HepG2 (cell line): Measurements from ENCODE around the gene PIF1. TPM values are rescaled to one million over a fixed set of nuclear protein-coding genes. Genes with fewer than 3 reads are reported as not detected.

Experiments used
- HNRNPK ChIP-seq: fragments of 200-400 bp; formaldehyde crosslinking; IDR thresholded peaks from 2 replicates; pipeline ENCODE4 v1.6.1; 2018; ENCODE audit warnings: low read length, low read depth, moderate library complexity, mild to moderate bottlenecking; ENCODE audit not compliant: poor library complexity, severe bottlenecking
- PCBP1 ChIP-seq: fragments of 200-400 bp; formaldehyde crosslinking; IDR thresholded peaks from 2 replicates; pipeline ENCODE4 v1.6.1; 2017; ENCODE audit warnings: mild to moderate bottlenecking, low read depth, low read length, borderline replicate concordance
- PHF20 ChIP-seq: sonication (generic); formaldehyde crosslinking; IDR thresholded peaks from 2 replicates; pipeline ENCODE4 v1.5.0; 2020; ENCODE audit warnings: mild to moderate bottlenecking, missing genetic modification reagents
- PHF21A ChIP-seq: sonication (generic); formaldehyde crosslinking; IDR thresholded peaks from 2 replicates; pipeline ENCODE4 v1.5.0; 2020; ENCODE audit warnings: mild to moderate bottlenecking, missing genetic modification reagents
- POLR2AphosphoS5 ChIP-seq: IDR thresholded peaks from 2 replicates; pipeline ENCODE4 v1.6.1; 2012; ENCODE audit warnings: low read depth, low read length
- RAD21 ChIP-seq: fragments of 450-650 bp; formaldehyde crosslinking; IDR thresholded peaks from 2 replicates; pipeline ENCODE4 v1.5.0; 2020; ENCODE audit warnings: mild to moderate bottlenecking
- SMAD1 ChIP-seq: sonication (generic); formaldehyde crosslinking; IDR thresholded peaks from 2 replicates; pipeline ENCODE4 v1.4.0; 2020; ENCODE audit warnings: missing genetic modification reagents, low read depth, mild to moderate bottlenecking, borderline replicate concordance
- TEAD2 ChIP-seq: sonication (generic); formaldehyde crosslinking; IDR thresholded peaks from 2 replicates; pipeline ENCODE4 v1.9.0; 2021; ENCODE audit warnings: missing genetic modification reagents
- XRCC5 ChIP-seq: fragments of 200-400 bp; formaldehyde crosslinking; optimal IDR thresholded peaks from 2 replicates; pipeline ENCODE3; 2017; ENCODE audit warnings: mild to moderate bottlenecking, low read length
- ZBTB3 ChIP-seq: sonication (generic); formaldehyde crosslinking; IDR thresholded peaks from 2 replicates; pipeline ENCODE4 v1.4.0; 2020; ENCODE audit warnings: low read depth, mild to moderate bottlenecking, moderate library complexity, missing genetic modification reagents, borderline replicate concordance
- ZNF10 ChIP-seq: sonication (generic); formaldehyde crosslinking; IDR thresholded peaks from 2 replicates; pipeline ENCODE4 v1.4.0; 2020; ENCODE audit warnings: mild to moderate bottlenecking, low read depth, missing genetic modification reagents, borderline replicate concordance
- ZNF274 ChIP-seq: sonication (generic); formaldehyde crosslinking; IDR thresholded peaks from 2 replicates; pipeline ENCODE4 v1.5.1; 2020; ENCODE audit warnings: mild to moderate bottlenecking, missing genetic modification reagents
- ZNF484 ChIP-seq: sonication (generic); formaldehyde crosslinking; IDR thresholded peaks from 2 replicates; pipeline ENCODE4 v1.5.1; 2020; ENCODE audit warnings: mild to moderate bottlenecking, low read depth, missing genetic modification reagents, borderline replicate concordance
- ZNF570 ChIP-seq: sonication (generic); formaldehyde crosslinking; IDR thresholded peaks from 2 replicates; pipeline ENCODE4 v1.4.0; 2020; ENCODE audit warnings: mild to moderate bottlenecking, missing genetic modification reagents, borderline replicate concordance
- ZNF576 ChIP-seq: sonication (generic); formaldehyde crosslinking; IDR thresholded peaks from 2 replicates; pipeline ENCODE4 v1.4.0; 2020; ENCODE audit warnings: mild to moderate bottlenecking, missing genetic modification reagents
- ZNF768 ChIP-seq: sonication (generic); formaldehyde crosslinking; IDR thresholded peaks from 2 replicates; pipeline ENCODE4 v1.4.0; 2020; ENCODE audit warnings: missing genetic modification reagents
- polyA plus RNA-seq, 8 experiments: library from polyadenylated mRNA; depleted of rRNA in 3 of 8; stranded (reverse) in 7 of 8; unstranded in 1 of 8; fragments of >200 nt; fragmentation: Illumina TruSeq in 4 of 8; extraction: Trizol in 4 of 8; gene quantifications; 2 replicates each; pipeline versions ENCODE4 v1.2.1 to v1.2.3, GENCODE V29; 2011 to 2016; ENCODE audit warnings: low read depth in 4 of 8, missing spikeins in 1 of 8, mixed read lengths in 1 of 8; ENCODE audit not compliant: insufficient read depth in 1 of 8
- total RNA-seq, 5 experiments: library from RNA; depleted of rRNA; stranded (reverse); fragments of >200 nt; fragmentation: Illumina TruSeq; extraction: Trizol; gene quantifications; 2 replicates each; pipeline ENCODE4 v1.2.3, GENCODE V29; 2016; ENCODE audit warnings: low read depth in 1 of 5
- TF ChIP-seq, protein P1 (sequence below): IDR thresholded peaks from 2 replicates; pipeline ENCODE4 v1.6.1; 2016
- TF ChIP-seq, protein P2 (sequence below): sonication (generic); formaldehyde crosslinking; IDR thresholded peaks from 2 replicates; pipeline ENCODE4 v1.5.0; 2020; ENCODE audit warnings: mild to moderate bottlenecking, missing genetic modification reagents, borderline replicate concordance
- TF ChIP-seq, protein P3 (sequence below): sonication (generic); formaldehyde crosslinking; IDR thresholded peaks from 2 replicates; pipeline ENCODE4 v1.9.0; 2021; ENCODE audit warnings: missing genetic modification reagents, borderline replicate concordance
- TF ChIP-seq, protein P4 (sequence below): sonication (generic); formaldehyde crosslinking; IDR thresholded peaks from 2 replicates; pipeline ENCODE4 v1.5.1; 2020; ENCODE audit warnings: missing genetic modification reagents, mild to moderate bottlenecking, borderline replicate concordance

PIF1 gene
- total and polyA plus RNA-seq, 2 of the 13 experiments (the other 11 are each of a cell fraction or from before 2014, with no cell fraction given) = 18.5 to 19.7 TPM

- TF ChIP-seq, protein P1, sequence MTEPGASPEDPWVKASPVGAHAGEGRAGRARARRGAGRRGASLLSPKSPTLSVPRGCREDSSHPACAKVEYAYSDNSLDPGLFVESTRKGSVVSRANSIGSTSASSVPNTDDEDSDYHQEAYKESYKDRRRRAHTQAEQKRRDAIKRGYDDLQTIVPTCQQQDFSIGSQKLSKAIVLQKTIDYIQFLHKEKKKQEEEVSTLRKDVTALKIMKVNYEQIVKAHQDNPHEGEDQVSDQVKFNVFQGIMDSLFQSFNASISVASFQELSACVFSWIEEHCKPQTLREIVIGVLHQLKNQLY (CRISPR knock-in tag) = no peak
- TF ChIP-seq TEAD2 (CRISPR knock-in tag) (no peak), ZNF484 (CRISPR knock-in tag) (no peak), ZBTB3 (no peak), POLR2AphosphoS5 (peak; percentile 60), ZNF570 (no peak), HNRNPK (peak; percentile 78), SMAD1 (CRISPR knock-in tag) (no peak), ZNF576 (CRISPR knock-in tag) (no peak), RAD21 (CRISPR knock-in tag) (peak; percentile 42; the same call in 1 of the 2 replicates), ZNF274 (CRISPR knock-in tag) (no peak), ZNF10 (CRISPR knock-in tag) (no peak), ZNF768 (peak; percentile 33; the same call in 1 of the 2 replicates), PHF20 (CRISPR knock-in tag) (no peak), PHF21A (CRISPR knock-in tag) (no peak), XRCC5 (no peak), PCBP1 (no peak)
- TF ChIP-seq, protein P2, sequence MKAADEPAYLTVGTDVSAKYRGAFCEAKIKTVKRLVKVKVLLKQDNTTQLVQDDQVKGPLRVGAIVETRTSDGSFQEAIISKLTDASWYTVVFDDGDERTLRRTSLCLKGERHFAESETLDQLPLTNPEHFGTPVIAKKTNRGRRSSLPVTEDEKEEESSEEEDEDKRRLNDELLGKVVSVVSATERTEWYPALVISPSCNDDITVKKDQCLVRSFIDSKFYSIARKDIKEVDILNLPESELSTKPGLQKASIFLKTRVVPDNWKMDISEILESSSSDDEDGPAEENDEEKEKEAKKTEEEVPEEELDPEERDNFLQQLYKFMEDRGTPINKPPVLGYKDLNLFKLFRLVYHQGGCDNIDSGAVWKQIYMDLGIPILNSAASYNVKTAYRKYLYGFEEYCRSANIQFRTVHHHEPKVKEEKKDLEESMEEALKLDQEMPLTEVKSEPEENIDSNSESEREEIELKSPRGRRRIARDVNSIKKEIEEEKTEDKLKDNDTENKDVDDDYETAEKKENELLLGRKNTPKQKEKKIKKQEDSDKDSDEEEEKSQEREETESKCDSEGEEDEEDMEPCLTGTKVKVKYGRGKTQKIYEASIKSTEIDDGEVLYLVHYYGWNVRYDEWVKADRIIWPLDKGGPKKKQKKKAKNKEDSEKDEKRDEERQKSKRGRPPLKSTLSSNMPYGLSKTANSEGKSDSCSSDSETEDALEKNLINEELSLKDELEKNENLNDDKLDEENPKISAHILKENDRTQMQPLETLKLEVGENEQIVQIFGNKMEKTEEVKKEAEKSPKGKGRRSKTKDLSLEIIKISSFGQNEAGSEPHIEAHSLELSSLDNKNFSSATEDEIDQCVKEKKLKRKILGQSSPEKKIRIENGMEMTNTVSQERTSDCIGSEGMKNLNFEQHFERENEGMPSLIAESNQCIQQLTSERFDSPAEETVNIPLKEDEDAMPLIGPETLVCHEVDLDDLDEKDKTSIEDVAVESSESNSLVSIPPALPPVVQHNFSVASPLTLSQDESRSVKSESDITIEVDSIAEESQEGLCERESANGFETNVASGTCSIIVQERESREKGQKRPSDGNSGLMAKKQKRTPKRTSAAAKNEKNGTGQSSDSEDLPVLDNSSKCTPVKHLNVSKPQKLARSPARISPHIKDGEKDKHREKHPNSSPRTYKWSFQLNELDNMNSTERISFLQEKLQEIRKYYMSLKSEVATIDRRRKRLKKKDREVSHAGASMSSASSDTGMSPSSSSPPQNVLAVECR (CRISPR knock-in tag) = peak; percentile 58; the same call in 1 of the 2 replicates
- TF ChIP-seq, protein P3, sequence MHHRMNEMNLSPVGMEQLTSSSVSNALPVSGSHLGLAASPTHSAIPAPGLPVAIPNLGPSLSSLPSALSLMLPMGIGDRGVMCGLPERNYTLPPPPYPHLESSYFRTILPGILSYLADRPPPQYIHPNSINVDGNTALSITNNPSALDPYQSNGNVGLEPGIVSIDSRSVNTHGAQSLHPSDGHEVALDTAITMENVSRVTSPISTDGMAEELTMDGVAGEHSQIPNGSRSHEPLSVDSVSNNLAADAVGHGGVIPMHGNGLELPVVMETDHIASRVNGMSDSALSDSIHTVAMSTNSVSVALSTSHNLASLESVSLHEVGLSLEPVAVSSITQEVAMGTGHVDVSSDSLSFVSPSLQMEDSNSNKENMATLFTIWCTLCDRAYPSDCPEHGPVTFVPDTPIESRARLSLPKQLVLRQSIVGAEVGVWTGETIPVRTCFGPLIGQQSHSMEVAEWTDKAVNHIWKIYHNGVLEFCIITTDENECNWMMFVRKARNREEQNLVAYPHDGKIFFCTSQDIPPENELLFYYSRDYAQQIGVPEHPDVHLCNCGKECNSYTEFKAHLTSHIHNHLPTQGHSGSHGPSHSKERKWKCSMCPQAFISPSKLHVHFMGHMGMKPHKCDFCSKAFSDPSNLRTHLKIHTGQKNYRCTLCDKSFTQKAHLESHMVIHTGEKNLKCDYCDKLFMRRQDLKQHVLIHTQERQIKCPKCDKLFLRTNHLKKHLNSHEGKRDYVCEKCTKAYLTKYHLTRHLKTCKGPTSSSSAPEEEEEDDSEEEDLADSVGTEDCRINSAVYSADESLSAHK (CRISPR knock-in tag) = no peak
- TF ChIP-seq, protein P4, sequence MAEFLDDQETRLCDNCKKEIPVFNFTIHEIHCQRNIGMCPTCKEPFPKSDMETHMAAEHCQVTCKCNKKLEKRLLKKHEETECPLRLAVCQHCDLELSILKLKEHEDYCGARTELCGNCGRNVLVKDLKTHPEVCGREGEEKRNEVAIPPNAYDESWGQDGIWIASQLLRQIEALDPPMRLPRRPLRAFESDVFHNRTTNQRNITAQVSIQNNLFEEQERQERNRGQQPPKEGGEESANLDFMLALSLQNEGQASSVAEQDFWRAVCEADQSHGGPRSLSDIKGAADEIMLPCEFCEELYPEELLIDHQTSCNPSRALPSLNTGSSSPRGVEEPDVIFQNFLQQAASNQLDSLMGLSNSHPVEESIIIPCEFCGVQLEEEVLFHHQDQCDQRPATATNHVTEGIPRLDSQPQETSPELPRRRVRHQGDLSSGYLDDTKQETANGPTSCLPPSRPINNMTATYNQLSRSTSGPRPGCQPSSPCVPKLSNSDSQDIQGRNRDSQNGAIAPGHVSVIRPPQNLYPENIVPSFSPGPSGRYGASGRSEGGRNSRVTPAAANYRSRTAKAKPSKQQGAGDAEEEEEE (CRISPR knock-in tag) = no peak
Measured at GRCh38 chr15:64841344-64842095, 16.1 kb upstream of the PIF1 start, which contains the start of gene PLEKHO2 (continued).
